Caco-2 (cell line): ENCODE data around the gene PNP. TPM values are rescaled to one million over a fixed set of nuclear protein-coding genes. Genes with fewer than 3 reads are reported as not detected.

ENCODE experiments used
- BruUV-seq: library from RNA; stranded (reverse); fragments of 400-500 nt; replicated peaks from 2 replicates; lab custom pipeline; 2021; lab: Mats Ljungman, UMichigan
- CTCF ChIA-PET: fragments of 300-600 bp; sonication (Branson Sonifier 250); formaldehyde crosslinking; loops from one replicate; lab custom pipeline; 2022; ENCODE audit warnings: antibody characterized with exemption; lab: Charles Lee
- POLR2A ChIA-PET: fragments of 300-600 bp; sonication (Branson Sonifier 250); formaldehyde crosslinking; loops from one replicate; lab custom pipeline; 2022; ENCODE audit warnings: antibody characterized with exemption; lab: Charles Lee
- DNase-seq, 2 experiments: peaks; one replicate each; pipeline versions ENCODE4 v3.0.0 to v3.0.0-alpha.2; 2020 to 2022
- H3K27me3 ChIP-seq: replicated peaks from 2 replicates; pipeline ENCODE4 v1.6.0; 2011; ENCODE audit warnings: low read length; ENCODE audit not compliant: control insufficient read depth, insufficient read depth
- H3K36me3 ChIP-seq: 2 replicates; pipeline ENCODE4 v1.5.1; 2011; ENCODE audit warnings: low read length; ENCODE audit not compliant: control insufficient read depth, insufficient read depth
- H3K4me1 ChIP-seq: fragments of 250-450 bp; sonication (Bioruptor Pico); 2 replicates; pipeline ENCODE4 v1.5.1; 2020; ENCODE audit warnings: mild to moderate bottlenecking
- H3K4me3 ChIP-seq: 2 replicates; pipeline ENCODE4 v1.5.1; 2011; ENCODE audit warnings: low read depth, mild to moderate bottlenecking, control low read depth, low read length
- H3K9me3 ChIP-seq: fragments of 250-450 bp; sonication (Bioruptor Pico); 2 replicates; pipeline ENCODE4 v1.5.1; 2020; ENCODE audit warnings: mild to moderate bottlenecking, moderate library complexity
- H3K27ac Mint-ChIP-seq: one replicate; pipeline ENCODE4 v1.8.0; 2022; ENCODE audit warnings: mixed read lengths; ENCODE audit not compliant: unreplicated experiment
- H3K27me3 Mint-ChIP-seq: one replicate; pipeline ENCODE4 v1.8.0; 2022; ENCODE audit warnings: mixed read lengths; ENCODE audit not compliant: insufficient read depth, unreplicated experiment
- H3K36me3 Mint-ChIP-seq: one replicate; pipeline ENCODE4 v1.8.0; 2022; ENCODE audit warnings: mild to moderate bottlenecking, mixed read lengths; ENCODE audit not compliant: insufficient read depth, unreplicated experiment
- H3K4me1 Mint-ChIP-seq: one replicate; pipeline ENCODE4 v1.8.0; 2022; ENCODE audit warnings: low read depth, mixed read lengths; ENCODE audit not compliant: unreplicated experiment
- H3K4me3 Mint-ChIP-seq: one replicate; pipeline ENCODE4 v1.8.0; 2022; ENCODE audit warnings: mild to moderate bottlenecking, moderate library complexity, mixed read lengths; ENCODE audit not compliant: unreplicated experiment
- H3K9me3 Mint-ChIP-seq: one replicate; pipeline ENCODE4 v1.8.0; 2022; ENCODE audit warnings: mixed read lengths; ENCODE audit not compliant: unreplicated experiment
- intact Hi-C: fragments of 100-400 bp; cut with micrococcal nuclease; formaldehyde crosslinking; loops from one replicate; pipeline ENCODE4 v1.10.0; 2022; ENCODE audit not compliant: unreplicated experiment
- total RNA-seq: library from RNA; stranded (reverse); gene quantifications from 2 replicates; pipeline ENCODE4 v1.2.3, GENCODE V29; 2022
- TF ChIP-seq, protein P1 (sequence below), 2 experiments: fragments of 200-600 bp in 1 of 2; IDR thresholded peaks; 1 replicate in 1 of 2; 2 replicates in 1 of 2; pipeline versions ENCODE4 v1.5.1 to v1.8.0; 2011 to 2022; ENCODE audit warnings: antibody characterized with exemption in 1 of 2, control low read depth in 1 of 2, inconsistent platforms in 1 of 2, low read depth in 1 of 2, low read length in 1 of 2, mild to moderate bottlenecking in 1 of 2, moderate library complexity in 1 of 2; ENCODE audit not compliant: insufficient read depth in 1 of 2, severe bottlenecking in 1 of 2, unreplicated experiment in 1 of 2

PNP gene
- total RNA-seq, 1 experiment from 2014 or later, result 59.1 TPM

DNA sequence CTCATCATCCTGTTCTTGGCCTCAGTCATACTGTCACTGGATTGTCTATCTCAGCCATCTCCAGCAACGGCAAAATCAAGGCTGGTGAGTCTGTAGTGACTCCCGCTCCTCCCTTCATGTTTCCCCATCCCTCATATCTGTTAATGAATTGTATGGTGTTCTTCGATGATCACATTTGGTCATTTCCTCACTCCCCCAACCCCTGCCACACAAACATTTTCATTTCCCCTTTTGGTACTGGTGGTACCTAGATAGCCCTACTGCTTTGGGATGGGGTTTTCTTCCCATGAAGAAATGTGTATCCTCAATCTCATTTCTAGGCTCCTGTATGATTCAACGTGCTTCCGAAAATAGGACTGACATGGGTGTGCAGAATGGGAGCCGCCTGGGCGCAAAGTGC is 30.5 kb upstream of the PNP start:
- no peak overlapping the region for H3K4me3 Mint-ChIP-seq
- ChIA-PET CTCF (interaction anchor here (1.0 kb wide), 1 partner anchor 23 kb away, joined by 3 read pairs; no protein-coding TSS in a partner anchor), POLR2A (no interaction called here)
- no peak for DNase-seq
- no TSS peak for BruUV-seq
- Histone ChIP-seq H3K9me3 (no peaks in the 10 kb centered on the region; the same call in 1 of the 2 replicates), H3K4me3 (no peak overlapping the region), H3K27me3 (no peaks in the 10 kb centered on the region), H3K4me1 (peaks cover 6% of the 10 kb centered on the region), H3K36me3 (no peaks in the 10 kb centered on the region)
- H3K4me1 Mint-ChIP-seq, result no peaks in the 10 kb centered on the region
- H3K27me3 Mint-ChIP-seq, result no peaks in the 10 kb centered on the region
- intact Hi-C loops, result no loop called here
- peaks cover 11% of the 10 kb centered on the region for H3K36me3 Mint-ChIP-seq
- no peak overlapping the region for H3K27ac Mint-ChIP-seq
- no peaks in the 10 kb centered on the region for H3K9me3 Mint-ChIP-seq
- TF ChIP-seq, protein P1, sequence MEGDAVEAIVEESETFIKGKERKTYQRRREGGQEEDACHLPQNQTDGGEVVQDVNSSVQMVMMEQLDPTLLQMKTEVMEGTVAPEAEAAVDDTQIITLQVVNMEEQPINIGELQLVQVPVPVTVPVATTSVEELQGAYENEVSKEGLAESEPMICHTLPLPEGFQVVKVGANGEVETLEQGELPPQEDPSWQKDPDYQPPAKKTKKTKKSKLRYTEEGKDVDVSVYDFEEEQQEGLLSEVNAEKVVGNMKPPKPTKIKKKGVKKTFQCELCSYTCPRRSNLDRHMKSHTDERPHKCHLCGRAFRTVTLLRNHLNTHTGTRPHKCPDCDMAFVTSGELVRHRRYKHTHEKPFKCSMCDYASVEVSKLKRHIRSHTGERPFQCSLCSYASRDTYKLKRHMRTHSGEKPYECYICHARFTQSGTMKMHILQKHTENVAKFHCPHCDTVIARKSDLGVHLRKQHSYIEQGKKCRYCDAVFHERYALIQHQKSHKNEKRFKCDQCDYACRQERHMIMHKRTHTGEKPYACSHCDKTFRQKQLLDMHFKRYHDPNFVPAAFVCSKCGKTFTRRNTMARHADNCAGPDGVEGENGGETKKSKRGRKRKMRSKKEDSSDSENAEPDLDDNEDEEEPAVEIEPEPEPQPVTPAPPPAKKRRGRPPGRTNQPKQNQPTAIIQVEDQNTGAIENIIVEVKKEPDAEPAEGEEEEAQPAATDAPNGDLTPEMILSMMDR (IDR thresholded peaks at IDR 0.05; ENCODE audit: insufficient read depth in 1 of 2, low read depth in 1 of 2, low read length in 1 of 2, severe bottlenecking in 1 of 2, unreplicated experiment in 1 of 2), result no peak

DNA sequence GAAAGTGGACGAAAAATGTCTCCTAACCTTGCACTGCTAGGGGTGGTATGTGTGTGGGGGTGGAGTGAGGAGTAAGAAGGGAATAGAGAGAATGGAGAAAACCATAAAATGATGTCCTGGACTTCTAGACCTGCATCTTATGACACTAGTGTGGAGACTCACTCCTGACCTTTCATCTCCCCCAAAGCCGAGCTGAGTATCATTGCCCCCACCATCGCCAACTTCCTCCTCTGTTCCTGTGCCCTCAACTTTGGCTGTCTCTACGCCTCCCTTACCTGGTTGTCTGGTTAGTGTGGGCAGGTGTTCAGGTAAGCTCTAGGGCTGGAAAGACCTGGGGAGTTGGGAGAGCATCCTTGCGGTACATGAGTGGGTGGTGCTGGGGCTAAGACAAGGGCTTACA is 28.7 kb upstream of the PNP start:
- BruUV-seq, result no TSS peak

DNA sequence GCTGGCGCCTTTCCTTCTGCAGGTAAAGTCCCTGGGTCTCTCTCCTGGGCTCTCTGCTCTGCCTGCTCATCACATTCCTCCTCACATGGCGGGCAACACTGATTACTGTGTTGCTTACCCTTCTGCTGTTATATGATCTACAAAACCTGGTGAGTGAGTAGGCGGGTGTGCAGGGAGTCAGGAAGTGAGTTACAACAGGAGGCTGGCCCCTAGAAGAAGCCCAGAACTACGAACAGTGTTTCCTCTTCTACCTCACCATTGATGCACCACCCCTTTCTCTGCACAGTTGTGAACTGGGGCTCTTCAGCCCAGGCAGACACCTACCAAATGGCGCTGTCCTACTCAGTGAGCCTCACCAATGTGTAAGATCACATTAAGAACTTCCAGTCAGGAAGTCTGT is 28.3 kb upstream of the PNP start:
- Mint-ChIP-seq H3K4me1 (no peaks in the 10 kb centered on the region), H3K4me3 (no peak overlapping the region), H3K9me3 (no peaks in the 10 kb centered on the region), H3K27ac (no peak overlapping the region), H3K36me3 (peaks cover 6% of the 10 kb centered on the region), H3K27me3 (no peaks in the 10 kb centered on the region)
- Histone ChIP-seq H3K9me3 (no peaks in the 10 kb centered on the region; the same call in 1 of the 2 replicates), H3K4me1 (peaks cover 15% of the 10 kb centered on the region), H3K36me3 (no peaks in the 10 kb centered on the region; the same call in 1 of the 2 replicates), H3K27me3 (no peaks in the 10 kb centered on the region), H3K4me3 (no peak overlapping the region)
- TF ChIP-seq, protein P1 (IDR thresholded peaks at IDR 0.05; ENCODE audit: insufficient read depth in 1 of 2, low read depth in 1 of 2, low read length in 1 of 2, severe bottlenecking in 1 of 2, unreplicated experiment in 1 of 2), result no peak
- ChIA-PET POLR2A (no interaction called here), CTCF (no interaction called here)
- intact Hi-C loops, result no loop called here
- no peak for DNase-seq
- no TSS peak for BruUV-seq

More for the DNA sequence above, 28.7 kb upstream of the PNP start:
- intact Hi-C loops, result no loop called here
- ChIA-PET POLR2A (no interaction called here), CTCF (no interaction called here)
- no peaks in the 10 kb centered on the region for H3K27me3 Mint-ChIP-seq
- Histone ChIP-seq H3K27me3 (no peaks in the 10 kb centered on the region), H3K9me3 (no peaks in the 10 kb centered on the region; the same call in 1 of the 2 replicates), H3K36me3 (no peaks in the 10 kb centered on the region), H3K4me3 (no peak overlapping the region), H3K4me1 (peaks cover 15% of the 10 kb centered on the region)
- no peak overlapping the region for H3K4me3 Mint-ChIP-seq
- TF ChIP-seq, protein P1 (IDR thresholded peaks at IDR 0.05; ENCODE audit: insufficient read depth in 1 of 2, low read depth in 1 of 2, low read length in 1 of 2, severe bottlenecking in 1 of 2, unreplicated experiment in 1 of 2), result no peak
- no peaks in the 10 kb centered on the region for H3K9me3 Mint-ChIP-seq
- H3K27ac Mint-ChIP-seq, result no peak overlapping the region
- DNase-seq, result no peak
- H3K36me3 Mint-ChIP-seq, result peaks cover 7% of the 10 kb centered on the region
- H3K4me1 Mint-ChIP-seq, result no peaks in the 10 kb centered on the region
